LNCaP clone FGC (cell line): ENCODE measurements around the gene RDH8.

ENCODE experiments used
- DNase-seq: peaks from one replicate; pipeline ENCODE4 v3.0.0-alpha.2; 2011; ENCODE audit warnings: low read depth
- H3K4me3 ChIP-seq: 2 replicates; pipeline ENCODE4 v1.5.1; 2011; ENCODE audit warnings: mild to moderate bottlenecking, low read depth, low read length, control low read depth
- TF ChIP-seq, protein P1 (sequence below): IDR thresholded peaks from 2 replicates; pipeline ENCODE4 v1.5.1; 2012; ENCODE audit warnings: mild to moderate bottlenecking; ENCODE audit not compliant: control insufficient read depth, insufficient read depth; ENCODE audit errors: extremely low read depth

The RDH8 gene

DNA sequence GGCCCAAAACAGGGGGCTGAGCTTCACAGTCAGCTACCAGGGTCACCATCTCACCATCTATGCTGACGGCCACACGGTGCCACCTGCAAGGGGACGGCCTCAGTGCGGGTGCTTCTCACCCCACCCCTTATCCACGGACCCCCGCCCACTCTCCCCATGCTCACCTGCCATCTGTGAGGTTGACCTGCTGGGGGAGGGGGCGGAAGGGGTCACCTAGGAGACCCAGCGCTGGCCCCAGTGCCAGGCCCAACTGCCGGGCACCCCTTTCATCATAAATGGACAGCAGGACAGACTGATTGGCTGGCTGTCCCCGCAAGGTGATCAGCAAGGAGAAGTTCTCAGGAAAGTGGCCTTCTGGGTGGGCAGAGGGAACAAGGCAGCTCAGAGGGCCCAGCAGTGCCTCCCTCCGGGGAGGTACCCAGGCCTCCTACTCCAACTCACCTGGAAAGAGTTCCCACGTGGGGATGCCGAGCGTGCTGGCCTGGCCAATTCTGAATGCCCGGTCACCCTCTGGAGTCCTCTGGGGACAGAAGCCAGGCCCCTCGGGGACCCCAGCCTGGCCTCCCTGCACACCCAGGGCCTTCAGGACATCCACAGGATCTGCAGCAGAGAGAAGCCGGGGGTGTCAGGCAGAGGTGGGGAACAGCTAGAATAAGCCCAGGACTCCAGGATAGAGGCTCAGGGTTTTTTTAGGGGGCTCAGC lies 7.5 kb upstream of the RDH8 start:
- TF ChIP-seq, protein P1, sequence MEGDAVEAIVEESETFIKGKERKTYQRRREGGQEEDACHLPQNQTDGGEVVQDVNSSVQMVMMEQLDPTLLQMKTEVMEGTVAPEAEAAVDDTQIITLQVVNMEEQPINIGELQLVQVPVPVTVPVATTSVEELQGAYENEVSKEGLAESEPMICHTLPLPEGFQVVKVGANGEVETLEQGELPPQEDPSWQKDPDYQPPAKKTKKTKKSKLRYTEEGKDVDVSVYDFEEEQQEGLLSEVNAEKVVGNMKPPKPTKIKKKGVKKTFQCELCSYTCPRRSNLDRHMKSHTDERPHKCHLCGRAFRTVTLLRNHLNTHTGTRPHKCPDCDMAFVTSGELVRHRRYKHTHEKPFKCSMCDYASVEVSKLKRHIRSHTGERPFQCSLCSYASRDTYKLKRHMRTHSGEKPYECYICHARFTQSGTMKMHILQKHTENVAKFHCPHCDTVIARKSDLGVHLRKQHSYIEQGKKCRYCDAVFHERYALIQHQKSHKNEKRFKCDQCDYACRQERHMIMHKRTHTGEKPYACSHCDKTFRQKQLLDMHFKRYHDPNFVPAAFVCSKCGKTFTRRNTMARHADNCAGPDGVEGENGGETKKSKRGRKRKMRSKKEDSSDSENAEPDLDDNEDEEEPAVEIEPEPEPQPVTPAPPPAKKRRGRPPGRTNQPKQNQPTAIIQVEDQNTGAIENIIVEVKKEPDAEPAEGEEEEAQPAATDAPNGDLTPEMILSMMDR, result no peak
- DNase-seq, result no peak
- no peak overlapping the region for H3K4me3 ChIP-seq

DNA sequence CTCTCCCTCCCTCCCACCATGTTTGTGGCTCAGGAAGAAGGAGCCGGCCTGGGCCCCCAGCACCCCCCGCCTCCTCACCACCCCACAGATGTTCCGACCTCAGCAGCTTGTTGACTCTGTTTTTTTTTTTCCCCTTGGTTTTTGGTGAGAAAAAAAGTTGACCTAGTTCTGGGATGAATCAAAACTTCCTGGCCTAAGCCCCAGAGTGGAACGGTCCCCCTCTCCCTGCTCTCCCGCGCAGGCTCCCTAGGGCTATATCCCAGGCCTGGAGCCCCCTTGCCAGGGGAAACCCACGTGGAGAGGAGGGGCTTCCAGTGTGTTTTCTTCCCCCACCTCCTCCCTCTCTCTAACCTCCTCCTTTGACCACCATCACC lies 7.0 kb upstream of the RDH8 start:
- DNase-seq, result no peak
- TF ChIP-seq, protein P1, result no peak
- H3K4me3 ChIP-seq, result no peak overlapping the region

DNA sequence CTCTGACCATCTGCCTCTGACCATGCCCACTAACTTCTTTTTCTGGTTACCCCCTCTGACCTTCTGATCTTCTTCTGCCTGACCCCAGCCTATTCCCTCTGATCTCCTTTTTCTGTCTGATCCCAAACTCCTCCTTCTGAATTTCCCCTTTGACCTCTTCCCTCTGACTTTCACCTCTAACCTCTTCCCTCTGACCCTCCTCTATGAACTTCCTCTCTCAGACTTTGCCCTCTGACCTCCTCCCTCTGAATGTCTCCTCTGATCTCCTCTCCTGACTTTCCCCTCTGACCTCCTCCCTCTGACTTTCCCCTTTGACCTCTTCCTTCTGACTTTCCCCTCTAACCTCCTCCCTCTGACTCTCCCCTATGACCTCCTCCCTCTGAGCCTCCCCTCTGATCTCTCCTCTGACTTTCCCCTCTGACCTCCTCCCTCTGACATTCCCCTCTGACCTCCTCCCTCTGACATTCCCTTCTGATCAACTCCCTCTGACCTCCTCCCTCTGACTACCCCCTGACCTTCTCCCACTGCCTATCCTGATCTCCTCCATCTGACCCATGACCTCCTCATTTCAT lies 6.4 kb upstream of the RDH8 start:
- no peak for DNase-seq
- no peak overlapping the region for H3K4me3 ChIP-seq
- TF ChIP-seq, protein P1, result no peak

DNA sequence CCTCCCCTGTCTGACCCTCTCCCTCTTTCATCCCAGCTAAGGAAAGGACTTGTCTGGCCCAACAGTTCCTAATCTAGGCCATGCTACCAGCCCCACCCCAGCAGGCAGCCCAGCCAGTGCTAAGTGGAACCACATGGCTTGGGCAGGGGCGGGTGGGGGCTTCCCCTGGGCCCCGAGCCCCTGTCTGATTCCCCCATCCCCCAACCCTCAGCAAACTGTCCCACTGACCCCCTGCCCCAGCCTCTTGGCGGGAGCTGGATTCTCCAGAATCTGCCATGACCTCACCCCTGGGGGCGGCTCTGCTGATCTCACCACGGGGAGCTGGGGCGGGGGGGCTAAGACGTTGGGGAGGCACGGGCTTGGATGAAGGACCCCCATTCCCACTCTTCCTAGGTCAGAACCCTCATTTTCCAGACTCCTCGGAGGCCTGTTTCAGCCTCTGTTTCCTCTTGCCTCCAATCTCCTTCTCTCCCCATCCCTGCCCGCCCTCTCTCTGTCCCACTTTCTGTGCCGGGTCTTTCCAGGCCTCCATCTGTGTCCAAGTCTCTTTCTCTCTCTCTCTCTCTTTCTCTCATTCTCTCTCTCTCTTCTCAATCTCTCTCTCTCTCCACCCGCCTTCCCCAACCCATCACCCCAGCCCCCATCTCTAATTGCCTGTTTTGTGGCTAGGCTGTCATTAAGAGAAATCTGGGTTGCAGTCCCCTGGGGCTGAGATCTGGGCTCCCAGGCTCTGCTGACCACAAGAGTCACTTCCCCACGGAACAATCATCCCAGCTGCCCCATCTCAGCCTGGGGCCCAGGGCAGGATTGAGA lies 5.7 kb upstream of the RDH8 start:
- DNase-seq, result no peak
- TF ChIP-seq, protein P1, result no peak
- H3K4me3 ChIP-seq, result no peak overlapping the region

DNA sequence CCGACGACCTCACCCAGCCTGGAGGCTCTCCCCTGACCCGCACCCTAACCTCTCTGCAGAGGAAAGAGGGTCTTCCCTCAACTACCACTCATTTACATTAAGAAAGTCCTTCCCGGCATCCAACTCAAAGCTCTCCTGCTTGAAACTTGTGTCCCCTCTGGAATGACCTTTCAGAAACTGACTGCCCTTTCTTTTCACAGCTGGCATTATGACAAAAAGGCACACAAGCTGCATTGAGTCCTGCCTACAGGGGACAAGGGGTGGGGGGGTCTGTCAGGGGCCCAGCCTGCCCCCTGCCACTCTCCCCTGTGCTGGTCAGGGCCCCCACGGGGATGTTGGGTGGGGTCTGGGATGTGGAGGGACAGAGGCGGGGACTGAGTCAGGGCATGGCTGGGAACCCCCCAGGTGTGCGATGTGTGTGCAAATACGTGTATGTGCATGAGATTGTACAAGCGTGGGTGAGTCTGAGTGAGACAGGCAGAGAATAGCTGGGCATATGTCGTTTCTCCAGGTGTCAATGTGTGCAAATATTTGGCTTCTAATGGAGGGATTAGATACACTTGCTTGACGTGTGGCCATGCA lies 5.0 kb upstream of the RDH8 start:
- TF ChIP-seq, protein P1, result no peak
- DNase-seq, result no peak
- H3K4me3 ChIP-seq, result no peak overlapping the region

DNA sequence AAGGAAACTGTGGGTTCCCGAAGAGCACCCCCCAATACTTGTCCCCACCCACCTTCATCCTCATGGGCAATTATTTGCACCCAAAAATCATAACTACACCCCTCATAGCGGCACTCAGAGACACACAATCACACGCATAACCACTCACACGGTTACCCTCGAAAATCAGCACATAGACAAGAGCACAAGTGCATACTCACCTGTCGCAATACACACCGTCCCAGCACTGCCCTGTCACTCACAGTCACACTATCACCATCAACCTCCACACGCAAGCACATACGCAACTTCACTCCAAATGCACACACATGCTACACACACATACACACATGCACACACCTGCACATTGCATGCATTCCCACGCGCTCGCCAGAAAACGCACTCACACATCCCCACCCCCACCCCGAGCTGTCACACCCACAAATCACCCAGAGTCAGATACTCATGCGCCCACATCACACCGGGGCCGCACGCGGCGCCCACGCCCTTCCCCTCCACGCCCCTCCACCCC lies 3.5 kb upstream of the RDH8 start:
- no peak overlapping the region for H3K4me3 ChIP-seq
- no peak for DNase-seq
- TF ChIP-seq, protein P1, result no peak
